Epithelial cell of esophagus (primary cell): ENCODE data around the gene SLC25A23.
"Not testable (repeated sequence)": the region's sequence is repeated elsewhere in the genome, so short reads cannot be mapped to it uniquely, and the experiment has no call there.

Source experiments
- DNase-seq: peaks from one replicate; pipeline ENCODE4 v3.0.0; 2010; ENCODE audit warnings: low read depth
- H3K4me3 ChIP-seq: 2 replicates; pipeline ENCODE4 v1.5.1; 2011; ENCODE audit warnings: mild to moderate bottlenecking, low read length, control low read depth
- TF ChIP-seq, protein P1 (sequence below): IDR thresholded peaks from 2 replicates; pipeline ENCODE4 v1.5.1; 2011; ENCODE audit warnings: low read depth, mild to moderate bottlenecking, low read length, control low read depth, inconsistent platforms; ENCODE audit not compliant: insufficient read depth; ENCODE audit errors: missing control alignments

The SLC25A23 gene

DNA sequence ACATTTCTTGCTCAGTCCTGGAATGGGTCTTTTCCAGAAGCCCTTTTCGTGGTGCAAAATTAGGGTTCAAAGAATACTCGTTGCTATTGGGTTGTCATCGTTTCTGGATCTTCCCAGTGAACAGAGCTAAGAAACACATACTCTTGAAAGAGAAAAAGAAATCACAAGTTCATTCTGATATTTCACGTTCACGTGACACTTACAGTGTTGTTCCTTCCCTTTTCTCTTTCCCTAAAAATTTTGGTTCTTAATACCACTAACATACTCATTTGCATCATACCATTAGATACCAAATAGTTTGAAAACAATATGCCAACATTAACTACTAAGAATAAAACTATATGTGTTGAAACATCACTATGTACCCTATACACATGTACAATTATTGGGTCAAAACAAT, 53.2 kb downstream of the SLC25A23 start:
- TF ChIP-seq, protein P1, sequence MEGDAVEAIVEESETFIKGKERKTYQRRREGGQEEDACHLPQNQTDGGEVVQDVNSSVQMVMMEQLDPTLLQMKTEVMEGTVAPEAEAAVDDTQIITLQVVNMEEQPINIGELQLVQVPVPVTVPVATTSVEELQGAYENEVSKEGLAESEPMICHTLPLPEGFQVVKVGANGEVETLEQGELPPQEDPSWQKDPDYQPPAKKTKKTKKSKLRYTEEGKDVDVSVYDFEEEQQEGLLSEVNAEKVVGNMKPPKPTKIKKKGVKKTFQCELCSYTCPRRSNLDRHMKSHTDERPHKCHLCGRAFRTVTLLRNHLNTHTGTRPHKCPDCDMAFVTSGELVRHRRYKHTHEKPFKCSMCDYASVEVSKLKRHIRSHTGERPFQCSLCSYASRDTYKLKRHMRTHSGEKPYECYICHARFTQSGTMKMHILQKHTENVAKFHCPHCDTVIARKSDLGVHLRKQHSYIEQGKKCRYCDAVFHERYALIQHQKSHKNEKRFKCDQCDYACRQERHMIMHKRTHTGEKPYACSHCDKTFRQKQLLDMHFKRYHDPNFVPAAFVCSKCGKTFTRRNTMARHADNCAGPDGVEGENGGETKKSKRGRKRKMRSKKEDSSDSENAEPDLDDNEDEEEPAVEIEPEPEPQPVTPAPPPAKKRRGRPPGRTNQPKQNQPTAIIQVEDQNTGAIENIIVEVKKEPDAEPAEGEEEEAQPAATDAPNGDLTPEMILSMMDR: no peak
- DNase-seq: no peak
- H3K4me3 ChIP-seq: no peak overlapping the region

DNA sequence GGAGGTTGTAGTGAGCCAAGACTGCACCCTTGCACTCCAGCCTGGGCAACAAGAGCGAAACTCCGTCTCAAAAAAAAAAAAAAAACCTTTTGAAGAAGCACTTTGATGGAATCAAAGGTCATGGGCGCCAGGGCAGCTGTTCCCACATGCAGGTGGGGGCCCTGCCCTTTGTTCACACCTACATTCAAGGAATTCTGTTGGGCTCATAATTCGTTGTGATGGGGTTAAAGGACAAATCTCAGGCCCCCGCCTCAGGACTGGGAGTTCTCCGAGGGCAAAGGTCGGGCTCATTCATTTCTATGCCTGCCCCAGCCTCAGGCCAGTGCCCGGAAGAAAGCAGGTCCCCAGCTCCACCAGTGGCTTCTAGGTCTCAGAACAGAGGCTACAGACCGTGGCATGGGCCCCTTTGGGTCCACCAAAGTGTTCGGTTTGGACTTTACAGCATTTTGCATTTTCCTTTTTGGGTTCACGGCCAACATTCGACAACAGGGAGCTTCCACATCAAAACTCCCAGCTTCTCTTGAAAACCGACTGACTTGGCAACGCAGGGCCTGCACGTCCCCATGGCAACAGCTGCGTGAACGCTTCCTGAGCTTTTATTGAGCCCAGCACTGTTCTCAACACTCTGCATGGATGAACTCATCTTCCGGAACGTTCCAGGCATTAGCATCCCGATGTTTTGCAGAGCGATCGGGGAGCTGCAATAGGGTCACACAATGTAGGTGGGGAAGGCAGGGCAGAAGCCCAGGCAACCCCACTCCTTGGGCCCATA, 56.6 kb downstream of the SLC25A23 start:
- no peak overlapping the region for H3K4me3 ChIP-seq
- TF ChIP-seq, protein P1: no peak
- DNase-seq: no peak

DNA sequence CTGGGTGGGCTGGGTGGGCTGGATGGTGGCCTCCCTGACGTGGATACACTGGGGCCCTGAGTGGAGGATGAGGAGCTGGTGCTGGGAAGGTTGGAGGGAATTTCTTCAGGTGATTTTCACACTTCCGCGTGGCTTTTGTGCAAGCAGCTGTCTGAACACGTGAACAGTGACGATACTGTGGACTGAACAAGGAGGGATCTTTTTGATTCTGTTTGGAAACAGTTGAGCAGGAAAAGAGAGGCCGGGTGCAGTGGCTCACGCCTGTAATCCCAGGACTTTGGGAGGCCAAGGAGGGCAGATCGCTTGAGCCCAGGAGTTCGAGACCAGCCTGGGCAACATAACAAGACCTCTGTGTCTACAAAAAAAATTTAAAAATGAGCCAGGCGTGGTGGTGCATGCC, 57.5 kb downstream of the SLC25A23 start:
- DNase-seq: no peak
- TF ChIP-seq, protein P1: no peak
- H3K4me3 ChIP-seq: no peak overlapping the region

DNA sequence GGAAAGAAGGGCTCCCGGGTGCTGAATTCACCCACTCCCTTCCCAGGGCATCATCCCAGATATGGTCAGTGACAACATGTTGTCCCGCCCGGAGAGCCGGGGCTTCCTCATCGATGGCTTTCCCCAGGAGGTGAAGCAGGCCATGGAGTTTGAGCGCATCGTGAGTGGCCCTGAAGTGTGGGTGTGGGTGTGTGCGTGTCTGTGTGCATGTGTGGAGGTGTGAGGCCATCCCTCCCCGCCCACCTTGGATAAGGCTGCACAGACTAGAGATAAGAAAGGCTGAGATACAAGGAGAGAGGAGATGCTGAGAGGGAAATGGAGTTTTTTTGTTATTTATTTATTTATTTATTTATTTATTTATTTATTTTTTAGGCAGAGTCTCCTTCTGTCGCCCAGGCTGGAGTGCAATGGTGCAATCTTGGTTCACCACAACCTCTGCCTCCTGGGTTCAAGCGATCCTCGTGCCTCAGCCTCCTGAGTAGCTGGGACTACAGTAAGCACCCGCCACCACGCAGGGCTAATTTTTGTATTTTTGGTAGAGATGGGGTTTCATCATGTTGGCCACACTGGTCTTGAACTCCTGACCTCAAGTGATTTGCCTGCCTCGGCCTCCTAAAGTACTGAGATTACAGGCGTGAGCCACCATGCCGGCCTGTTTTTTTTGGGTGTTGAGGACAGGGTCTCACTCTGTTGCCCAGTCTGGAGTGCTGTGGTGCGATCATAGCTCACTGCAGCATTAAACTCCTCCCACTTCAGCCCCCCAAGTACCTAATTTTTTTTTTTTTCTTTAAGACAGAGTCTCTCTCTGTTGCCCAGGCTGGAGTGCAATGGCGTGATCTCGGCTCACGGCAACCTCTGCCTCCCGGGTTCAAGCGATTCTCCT, 59.3 kb downstream of the SLC25A23 start:
- not testable (repeated sequence) for DNase-seq, H3K4me3 ChIP-seq

DNA sequence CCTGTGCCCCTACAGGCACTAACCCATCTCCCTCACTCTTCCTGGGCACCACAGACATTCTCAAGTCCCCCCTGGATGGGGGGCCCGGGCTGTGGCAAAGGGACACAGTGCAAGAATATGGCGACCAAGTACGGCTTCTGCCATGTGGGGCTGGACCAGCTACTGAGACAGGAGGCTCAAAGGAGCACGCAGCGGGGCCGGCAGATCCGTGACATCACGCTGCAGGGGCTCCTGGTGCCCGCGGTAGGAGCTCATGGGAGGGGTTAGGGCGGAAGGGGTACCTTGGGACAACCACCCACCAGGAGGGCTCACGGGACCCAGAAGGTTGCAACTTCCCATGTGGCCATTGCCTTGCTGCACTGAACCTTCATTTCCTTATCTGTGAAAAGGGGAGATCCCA, 63.3 kb downstream of the SLC25A23 start:
- H3K4me3 ChIP-seq: no peak overlapping the region
- no peak for DNase-seq
- TF ChIP-seq, protein P1: no peak

DNA sequence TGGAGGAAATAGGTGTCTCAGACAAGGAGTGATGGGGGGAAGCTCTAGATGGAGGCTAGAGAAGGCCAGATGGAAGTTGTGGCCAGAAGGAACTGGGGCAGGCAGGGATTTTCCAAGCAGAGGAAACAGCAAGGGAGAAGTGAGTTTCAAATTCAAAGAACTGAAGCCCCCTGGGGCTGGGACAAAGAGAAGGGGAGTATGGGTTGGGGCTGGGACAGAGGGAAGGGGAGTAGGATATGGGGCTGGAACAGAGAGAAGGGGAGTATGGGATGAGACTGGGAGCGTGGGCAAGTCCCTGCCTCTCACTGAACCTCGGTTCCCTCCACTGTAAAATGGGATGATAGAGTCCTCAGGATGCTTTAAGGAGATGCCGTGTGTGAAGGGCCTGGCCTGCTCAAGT, 64.8 kb downstream of the SLC25A23 start:
- DNase-seq: no peak
- H3K4me3 ChIP-seq: no peak overlapping the region

DNA sequence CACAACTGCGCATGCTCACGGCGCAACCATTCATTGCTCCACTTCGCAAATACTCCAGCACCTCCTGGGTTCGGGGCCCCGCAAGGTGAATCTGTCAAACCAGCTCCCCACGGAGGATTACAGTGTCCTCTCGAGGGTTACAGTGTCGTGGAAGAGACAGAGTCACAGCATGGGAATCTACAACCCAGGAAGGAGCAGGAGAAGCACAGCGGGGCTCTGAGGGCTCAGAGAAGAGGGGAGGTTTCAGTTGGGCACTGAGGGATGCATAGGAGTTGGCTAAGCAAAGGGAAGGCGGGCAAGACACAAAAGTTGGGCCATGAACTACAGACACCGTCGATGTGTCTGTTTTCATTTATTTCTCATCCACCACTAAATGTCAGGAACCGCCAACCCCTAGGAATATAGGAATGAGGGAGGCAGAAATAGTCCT, 65.6 kb downstream of the SLC25A23 start:
- DNase-seq: no peak
- H3K4me3 ChIP-seq: peak overlapping the region; percentile 91
- TF ChIP-seq, protein P1: no peak

More for the DNA sequence above, 64.8 kb downstream of the SLC25A23 start:
- TF ChIP-seq, protein P1: no peak
